Fibroblast of skin of left quadriceps (primary cell): ENCODE data around the gene IGFBP7.

Source experiments
- DNase-seq, 2 experiments: peaks; one replicate each; pipeline ENCODE4 v3.0.0-alpha.2; 2013; ENCODE audit warnings: low read depth in 2 of 2

Gene IGFBP7

DNA sequence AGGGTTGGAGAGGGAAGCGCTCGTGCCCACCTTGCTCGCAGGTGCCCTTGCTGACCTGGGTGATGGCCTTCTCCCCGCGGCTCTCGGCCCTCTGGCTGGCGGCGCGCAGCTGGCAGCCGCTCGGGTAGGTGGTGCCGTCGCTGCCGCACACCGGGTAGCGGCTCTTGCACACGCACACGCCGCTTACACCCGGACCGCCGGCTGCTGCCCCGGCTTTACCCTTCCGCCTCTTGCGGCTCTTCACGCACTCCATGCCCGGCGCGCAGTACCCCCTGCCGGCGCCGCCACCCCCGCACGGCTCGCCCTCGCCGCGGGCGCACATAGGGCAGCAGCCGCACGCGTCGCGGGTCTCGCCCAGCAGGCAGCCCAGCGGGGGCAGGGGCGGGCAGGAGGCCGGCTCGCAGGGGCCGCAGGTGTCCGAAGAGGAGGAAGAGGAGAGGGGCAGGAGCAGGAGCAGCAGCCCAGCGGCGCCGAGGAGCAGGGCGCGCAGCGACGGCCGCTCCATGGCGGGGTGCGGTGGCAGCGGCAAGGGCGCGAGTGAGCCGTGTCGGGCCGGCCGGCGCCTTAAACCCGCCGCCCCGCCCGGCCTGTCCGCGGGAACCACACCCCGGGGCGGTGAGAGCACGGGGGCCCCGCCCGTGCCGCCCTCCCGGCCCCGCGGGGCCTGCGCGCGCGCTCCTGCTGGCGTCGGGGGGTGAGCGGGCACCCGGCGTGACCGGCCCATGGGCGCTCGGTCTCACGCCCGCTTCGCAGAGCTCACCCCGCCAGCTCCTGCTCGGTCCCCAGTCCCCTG lies at the start of gene IGFBP7:
TSS of gene IGFBP7 (minus strand) at position 539 of the 793 bp plus-strand sequence. CDS start at position 505, 34 bp downstream.
- DNase-seq: no peak

- no peak for DNase-seq
These were observed 49.7 kb upstream of the IGFBP7 start for GRCh38 chr4:57159866-57160265.

DNA sequence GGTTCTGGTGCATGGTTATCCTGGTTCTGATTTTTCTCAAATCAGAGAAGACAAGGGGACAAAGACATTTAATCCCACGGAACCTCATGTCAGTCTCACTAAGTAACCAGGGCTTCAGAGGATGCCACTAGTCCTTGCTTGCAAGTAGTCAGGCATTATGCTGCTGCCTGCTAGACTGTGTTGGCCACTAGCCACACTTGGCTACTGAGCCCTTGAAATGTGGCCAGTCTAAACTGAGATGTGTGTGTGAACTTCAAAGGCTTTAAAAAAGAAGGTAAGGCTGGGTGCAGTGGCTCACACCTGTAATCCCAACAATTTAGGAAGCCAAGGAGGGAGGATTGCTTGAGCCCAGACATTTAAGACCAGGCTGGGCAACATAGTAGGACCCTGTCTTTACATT lies 48.6 kb upstream of the IGFBP7 start:
- no peak for DNase-seq

- DNase-seq: no peak
These were observed 48.0 kb upstream of the IGFBP7 start for GRCh38 chr4:57158221-57158620.

DNA sequence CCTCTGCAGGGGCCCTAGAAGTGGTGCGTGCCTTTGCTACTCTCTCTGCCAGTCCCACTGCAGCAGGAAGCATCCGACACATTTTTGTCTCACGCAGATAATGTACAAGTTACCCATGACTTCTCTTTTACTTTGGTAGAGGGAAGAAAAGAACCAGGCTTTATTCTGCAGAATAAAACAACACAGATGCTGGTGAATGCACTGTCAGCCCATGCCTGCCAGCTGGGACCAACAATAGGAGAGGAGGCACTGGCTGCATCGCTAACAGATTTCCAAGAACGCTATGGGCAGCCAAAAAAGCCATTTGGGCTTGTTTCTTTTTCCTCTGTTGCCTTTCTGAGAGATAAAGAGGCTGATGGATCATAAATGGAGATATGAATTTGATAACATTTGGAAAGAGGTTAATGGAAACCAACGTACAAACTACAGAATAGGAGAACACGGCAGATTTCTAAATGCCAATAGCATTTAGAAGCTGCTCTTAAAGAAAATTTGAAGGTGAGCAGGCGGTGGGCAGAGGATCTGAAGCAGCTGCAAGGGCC lies 47.5 kb upstream of the IGFBP7 start:
- no peak for DNase-seq

GRCh38 chr4:57156242-57156990 lies 46.2 kb upstream of the IGFBP7 start:
- DNase-seq: no peak

- DNase-seq: no peak
These were observed 44.7 kb upstream of the IGFBP7 start for GRCh38 chr4:57154926-57155325.

- no peak for DNase-seq
These were observed 44.0 kb upstream of the IGFBP7 start for GRCh38 chr4:57154191-57154590.

- DNase-seq: no peak
These were observed 43.0 kb upstream of the IGFBP7 start for GRCh38 chr4:57153207-57153606.

DNA sequence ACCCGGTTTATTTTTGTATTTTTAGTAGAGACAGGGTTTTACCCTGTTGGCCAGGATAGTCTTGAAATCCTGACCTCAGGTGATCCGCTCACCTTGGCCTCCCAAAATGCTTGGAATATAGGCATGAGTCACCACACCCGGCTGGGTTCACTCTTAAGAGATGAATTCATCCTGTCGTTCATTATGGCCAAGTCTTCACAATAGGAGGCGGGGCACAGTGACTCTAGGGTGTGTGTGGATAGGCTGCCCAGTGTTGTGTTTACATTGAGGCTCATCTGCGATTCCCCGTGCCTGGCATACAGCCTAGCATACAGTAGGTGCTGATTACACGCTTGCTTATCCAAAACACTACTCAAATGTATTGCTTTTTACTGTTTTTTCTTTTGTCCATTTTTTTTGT lies 41.3 kb upstream of the IGFBP7 start:
- no peak for DNase-seq

GRCh38 chr4:57149833-57150232 lies 39.6 kb upstream of the IGFBP7 start:
- no peak for DNase-seq

- DNase-seq: no peak
These were observed 38.8 kb upstream of the IGFBP7 start for GRCh38 chr4:57148831-57149505.

- no peak for DNase-seq
These were observed 38.0 kb upstream of the IGFBP7 start for GRCh38 chr4:57148177-57148576.

DNA sequence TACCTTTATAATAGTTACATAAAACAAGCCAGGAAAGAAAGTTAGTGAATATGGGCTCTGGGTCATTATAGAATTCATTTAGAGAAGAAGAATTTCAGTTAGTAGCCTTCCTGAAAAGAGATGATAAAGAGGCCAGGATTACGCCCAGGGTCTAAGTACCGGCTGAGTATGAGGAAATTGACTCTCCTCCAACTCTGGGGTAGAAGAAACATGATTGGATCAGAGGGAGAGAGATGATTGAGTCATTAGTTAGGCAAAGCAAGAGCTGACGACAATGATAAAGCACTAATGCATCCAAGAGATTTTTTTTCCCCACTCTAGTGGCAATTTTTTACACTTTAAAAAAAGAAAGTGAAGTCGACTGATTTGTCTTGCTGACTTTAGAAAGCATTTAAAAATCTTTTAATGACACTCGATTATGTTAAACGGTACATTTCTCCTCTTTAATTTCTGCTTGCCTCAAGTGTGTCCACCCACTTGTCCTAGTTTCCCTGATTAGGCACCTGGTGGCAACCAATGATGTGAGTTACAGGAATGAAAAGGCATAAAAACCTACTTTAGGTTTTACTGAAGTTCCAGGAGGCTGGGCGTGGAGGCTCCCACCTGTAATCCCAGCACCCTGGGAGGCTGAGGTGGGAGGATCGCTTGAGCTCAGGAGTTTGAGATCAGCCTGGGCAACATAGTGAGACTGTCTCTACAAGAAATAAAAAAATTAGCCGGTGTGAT lies 37.3 kb upstream of the IGFBP7 start:
- DNase-seq: peak; percentile 31 to 39

GRCh38 chr4:57146444-57146843 lies 36.3 kb upstream of the IGFBP7 start:
- DNase-seq: no peak

- DNase-seq: no peak
These were observed 34.3 kb upstream of the IGFBP7 start for GRCh38 chr4:57144466-57144865.

- DNase-seq: no peak
These were observed 29.6 kb upstream of the IGFBP7 start for GRCh38 chr4:57139783-57140182.

DNA sequence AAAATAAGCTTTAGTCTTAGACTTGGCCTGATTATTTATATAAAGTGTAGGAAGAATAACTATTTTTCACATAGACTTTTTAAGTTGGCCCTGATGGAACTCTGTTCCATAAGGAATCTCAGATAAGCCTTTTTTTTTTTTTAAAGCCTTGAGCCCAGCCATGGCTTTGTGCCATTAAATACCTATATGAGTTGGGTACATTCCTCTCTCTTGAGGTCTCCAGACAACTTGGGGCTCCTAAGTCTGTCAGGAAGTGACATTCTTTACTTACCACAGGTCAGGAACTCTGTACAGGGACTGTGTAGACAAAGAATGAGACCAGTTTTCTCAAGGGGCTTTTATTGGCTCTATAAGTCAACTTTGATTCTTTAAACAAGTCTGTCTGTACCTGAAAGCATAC lies 27.1 kb upstream of the IGFBP7 start:
- DNase-seq: no peak

GRCh38 chr4:57136281-57136680 lies 26.1 kb upstream of the IGFBP7 start:
- no peak for DNase-seq

DNA sequence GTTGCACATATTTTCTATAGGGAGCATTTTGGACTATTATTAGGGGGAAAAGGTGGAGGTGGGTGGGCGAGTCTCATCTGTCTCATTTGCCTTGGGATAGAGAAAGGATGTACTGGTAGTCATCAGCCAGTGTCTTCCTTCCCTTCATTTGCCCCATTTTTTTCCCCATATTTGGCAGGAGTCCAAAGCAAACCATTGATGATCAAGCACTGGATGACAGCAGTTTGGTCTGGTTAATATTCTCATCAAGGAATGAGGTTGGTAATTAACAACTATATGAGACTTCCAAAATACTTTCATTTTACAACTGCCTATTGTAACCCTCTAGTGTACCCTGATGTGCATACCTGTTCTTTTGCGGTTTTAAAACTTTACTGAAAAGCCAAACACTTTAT lies 22.6 kb upstream of the IGFBP7 start:
- no peak for DNase-seq

DNA sequence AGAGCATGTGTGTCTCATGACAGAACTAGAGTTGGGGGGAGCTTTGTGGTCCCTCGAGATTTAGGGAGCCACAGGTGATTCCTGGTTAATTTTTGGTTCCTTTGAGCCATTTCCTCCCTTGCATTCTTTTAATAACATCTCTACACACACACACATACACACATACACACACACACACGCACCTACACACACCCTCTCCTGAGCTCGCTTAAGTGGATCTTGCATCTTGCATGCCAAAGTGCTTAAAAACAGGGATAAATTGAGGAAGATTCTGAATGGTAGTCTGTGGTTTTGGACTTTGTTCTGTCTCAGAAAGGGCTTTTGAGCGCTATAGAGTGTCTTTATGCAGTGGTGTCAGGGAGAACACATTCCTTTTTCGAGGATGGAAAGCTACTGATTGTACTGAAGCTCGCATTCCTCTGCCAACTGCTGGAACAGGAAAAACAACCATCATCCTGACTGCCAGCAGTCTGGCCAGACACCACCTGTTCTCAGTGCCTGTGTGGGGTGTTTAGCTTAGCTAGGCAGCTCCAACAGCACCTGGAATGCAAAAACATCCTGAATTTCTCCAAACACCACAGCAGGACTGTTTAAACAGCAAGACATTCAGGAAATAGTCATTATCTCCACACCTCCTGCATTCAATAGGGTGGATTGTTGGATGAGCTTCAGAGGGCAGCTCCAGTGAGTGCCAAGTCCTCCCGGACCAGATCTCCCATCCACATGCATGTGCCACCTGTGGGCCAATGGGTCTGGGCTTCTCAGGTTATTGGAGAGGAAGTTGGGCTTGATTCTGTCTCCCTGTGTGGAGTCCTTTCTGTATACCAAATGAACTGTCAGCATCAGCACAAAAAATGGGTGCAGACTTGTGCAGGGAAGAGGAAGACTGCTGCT lies 21.9 kb upstream of the IGFBP7 start:
- no peak for DNase-seq
